Nephron (organoid): ENCODE results near the gene GUCY1A1.

Experiments
- H3K27ac Mint-ChIP-seq, 3 experiments: 2 replicates each; pipeline ENCODE4 v1.8.0; 2020; ENCODE audit warnings: mixed read lengths in 3 of 3, mild to moderate bottlenecking in 2 of 3, moderate library complexity in 1 of 3
- H3K27me3 Mint-ChIP-seq: 2 replicates; pipeline ENCODE4 v1.8.0; 2021; ENCODE audit warnings: low read depth, mild to moderate bottlenecking, moderate library complexity, mixed read lengths
- H3K36me3 Mint-ChIP-seq: 2 replicates; pipeline ENCODE4 v1.8.0; 2020; ENCODE audit warnings: low read depth, mixed read lengths
- H3K4me1 Mint-ChIP-seq: 2 replicates; pipeline ENCODE4 v1.8.0; 2020; ENCODE audit warnings: mixed read lengths
- H3K4me3 Mint-ChIP-seq, 3 experiments: 2 replicates each; pipeline ENCODE4 v1.8.0; 2020; ENCODE audit warnings: mild to moderate bottlenecking in 3 of 3, mixed read lengths in 3 of 3, moderate library complexity in 2 of 3
- H3K9me3 Mint-ChIP-seq: 2 replicates; pipeline ENCODE4 v1.8.0; 2020; ENCODE audit warnings: mixed read lengths
- TF ChIP-seq, protein P1 (sequence below), 3 experiments: fragments of 200-600 bp; sonication (generic); IDR thresholded peaks; one replicate each; pipeline ENCODE4 v1.5.0; 2021; ENCODE audit warnings: antibody characterized with exemption in 3 of 3; ENCODE audit not compliant: unreplicated experiment in 3 of 3

The GUCY1A1 gene

DNA sequence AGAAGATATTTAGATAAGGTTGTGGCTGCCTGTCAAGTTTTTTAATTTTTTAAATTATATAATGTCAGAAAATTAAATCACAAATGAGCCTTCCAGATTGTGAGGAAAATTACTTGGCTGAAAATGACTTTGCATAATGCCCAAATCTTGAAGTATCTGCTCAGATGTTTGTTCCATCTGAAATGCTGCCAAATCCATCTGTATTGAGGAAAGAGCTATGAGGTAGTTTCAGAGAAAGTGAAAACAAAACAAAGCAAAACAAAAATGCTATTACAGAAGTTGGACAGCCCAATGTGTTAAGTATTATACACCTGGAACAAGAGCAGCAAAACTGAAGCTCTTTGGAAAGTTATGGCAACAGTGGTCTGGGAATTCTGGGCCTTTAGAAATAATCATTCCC, 68.8 kb downstream of the GUCY1A1 start:
- no peaks in the 10 kb centered on the region for H3K36me3 Mint-ChIP-seq
- TF ChIP-seq, protein P1, sequence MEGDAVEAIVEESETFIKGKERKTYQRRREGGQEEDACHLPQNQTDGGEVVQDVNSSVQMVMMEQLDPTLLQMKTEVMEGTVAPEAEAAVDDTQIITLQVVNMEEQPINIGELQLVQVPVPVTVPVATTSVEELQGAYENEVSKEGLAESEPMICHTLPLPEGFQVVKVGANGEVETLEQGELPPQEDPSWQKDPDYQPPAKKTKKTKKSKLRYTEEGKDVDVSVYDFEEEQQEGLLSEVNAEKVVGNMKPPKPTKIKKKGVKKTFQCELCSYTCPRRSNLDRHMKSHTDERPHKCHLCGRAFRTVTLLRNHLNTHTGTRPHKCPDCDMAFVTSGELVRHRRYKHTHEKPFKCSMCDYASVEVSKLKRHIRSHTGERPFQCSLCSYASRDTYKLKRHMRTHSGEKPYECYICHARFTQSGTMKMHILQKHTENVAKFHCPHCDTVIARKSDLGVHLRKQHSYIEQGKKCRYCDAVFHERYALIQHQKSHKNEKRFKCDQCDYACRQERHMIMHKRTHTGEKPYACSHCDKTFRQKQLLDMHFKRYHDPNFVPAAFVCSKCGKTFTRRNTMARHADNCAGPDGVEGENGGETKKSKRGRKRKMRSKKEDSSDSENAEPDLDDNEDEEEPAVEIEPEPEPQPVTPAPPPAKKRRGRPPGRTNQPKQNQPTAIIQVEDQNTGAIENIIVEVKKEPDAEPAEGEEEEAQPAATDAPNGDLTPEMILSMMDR (IDR thresholded peaks at IDR 0.05; ENCODE audit: unreplicated experiment in 3 of 3): no peak
- no peaks in the 10 kb centered on the region for H3K9me3 Mint-ChIP-seq
- peak overlapping the region in 1 of 3 experiments; percentile 31 for H3K27ac Mint-ChIP-seq
- no peak overlapping the region for H3K4me3 Mint-ChIP-seq
- no peaks in the 10 kb centered on the region for H3K27me3 Mint-ChIP-seq
- peaks cover 10% of the 10 kb centered on the region for H3K4me1 Mint-ChIP-seq

DNA sequence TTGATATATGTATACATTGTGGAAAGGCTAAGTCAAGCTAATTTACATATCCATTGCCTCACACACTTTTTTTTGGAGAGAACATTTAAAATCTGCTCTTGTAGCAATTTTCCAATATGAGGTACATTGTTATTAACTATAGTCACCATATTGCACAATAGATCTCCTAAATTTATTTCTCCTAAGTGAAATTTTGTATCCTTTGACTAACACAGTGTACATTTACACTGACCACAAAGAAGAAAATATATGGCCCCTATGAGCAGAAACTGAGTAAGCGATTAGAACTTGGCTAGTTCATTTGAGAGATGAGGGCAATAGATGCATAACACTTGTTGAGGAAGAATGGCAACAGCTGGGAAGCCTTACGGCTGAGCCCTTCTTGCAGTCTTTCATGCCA, 71.9 kb downstream of the GUCY1A1 start:
- TF ChIP-seq, protein P1 (IDR thresholded peaks at IDR 0.05; ENCODE audit: unreplicated experiment in 3 of 3): no peak
- H3K36me3 Mint-ChIP-seq: no peaks in the 10 kb centered on the region
- no peaks in the 10 kb centered on the region for H3K27me3 Mint-ChIP-seq
- no peak overlapping the region for H3K4me3 Mint-ChIP-seq
- H3K9me3 Mint-ChIP-seq: no peaks in the 10 kb centered on the region
- H3K4me1 Mint-ChIP-seq: peaks cover 10% of the 10 kb centered on the region
- H3K27ac Mint-ChIP-seq: no peak overlapping the region

DNA sequence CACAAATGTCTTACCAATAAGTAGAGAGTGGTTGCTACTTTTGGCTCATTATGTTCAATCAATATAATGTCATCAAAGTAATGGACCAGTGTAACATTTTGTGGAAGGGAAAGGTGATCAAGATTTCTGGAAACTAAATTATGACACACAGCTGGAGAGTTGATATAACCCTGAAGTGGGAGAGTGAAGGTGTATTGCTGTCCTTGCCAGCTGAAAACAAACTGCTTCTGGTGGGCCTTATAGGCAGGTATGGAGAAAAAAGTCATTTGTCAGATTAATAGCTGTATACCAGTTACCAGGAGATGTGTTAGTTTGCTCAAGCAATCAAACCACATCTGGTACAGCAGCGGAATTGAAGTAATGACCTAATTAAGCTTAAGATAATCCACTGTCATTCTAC, 74.9 kb downstream of the GUCY1A1 start:
- peaks cover 2% of the 10 kb centered on the region for H3K9me3 Mint-ChIP-seq
- no peaks in the 10 kb centered on the region for H3K27me3 Mint-ChIP-seq
- H3K4me1 Mint-ChIP-seq: no peaks in the 10 kb centered on the region
- H3K4me3 Mint-ChIP-seq: no peak overlapping the region
- TF ChIP-seq, protein P1 (IDR thresholded peaks at IDR 0.05; ENCODE audit: unreplicated experiment in 3 of 3): no peak
- H3K36me3 Mint-ChIP-seq: no peaks in the 10 kb centered on the region
- no peak overlapping the region for H3K27ac Mint-ChIP-seq

DNA sequence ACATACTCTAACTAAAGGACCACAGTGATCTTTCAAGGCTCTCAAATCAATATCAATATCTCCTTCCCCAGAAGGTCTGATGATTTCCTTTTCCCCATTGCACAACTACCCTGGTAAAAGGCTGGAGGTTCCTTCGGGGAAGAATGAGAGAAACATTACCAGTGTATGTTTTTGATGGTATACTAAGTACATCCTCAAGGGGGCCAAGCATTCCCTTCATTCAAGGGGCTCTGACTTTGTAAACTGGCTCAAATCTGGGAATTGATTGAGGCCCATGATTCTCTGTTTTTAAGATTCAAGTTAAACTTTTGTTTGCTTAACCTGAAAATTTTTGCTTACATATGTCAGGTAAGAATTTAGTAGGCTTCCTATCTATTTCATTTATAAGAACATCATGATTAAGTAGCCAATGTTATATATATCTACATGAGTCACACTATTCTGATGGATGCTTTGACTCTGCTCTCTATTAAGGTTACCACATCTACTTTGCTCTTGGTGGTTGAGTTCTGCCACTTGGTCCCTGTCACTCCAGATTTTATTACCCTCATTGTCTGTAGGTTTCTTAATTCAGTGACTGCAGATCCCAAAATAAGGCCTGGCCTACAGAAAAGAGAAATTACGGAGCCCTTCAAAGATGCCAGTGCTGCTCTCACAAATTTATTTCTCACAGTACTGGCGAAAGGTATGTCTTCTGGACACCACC, 75.8 kb downstream of the GUCY1A1 start:
- Mint-ChIP-seq H3K27me3 (no peaks in the 10 kb centered on the region), H3K36me3 (no peaks in the 10 kb centered on the region), H3K9me3 (peaks cover 2% of the 10 kb centered on the region), H3K27ac (no peak overlapping the region), H3K4me3 (no peak overlapping the region), H3K4me1 (no peaks in the 10 kb centered on the region)
- TF ChIP-seq, protein P1 (IDR thresholded peaks at IDR 0.05; ENCODE audit: unreplicated experiment in 3 of 3): no peak

- TF ChIP-seq, protein P1 (IDR thresholded peaks at IDR 0.05; ENCODE audit: unreplicated experiment in 3 of 3): no peak
- peaks cover 2% of the 10 kb centered on the region for H3K9me3 Mint-ChIP-seq
- no peaks in the 10 kb centered on the region for H3K27me3 Mint-ChIP-seq
- peak overlapping the region; percentile 45 to 82 (median 80) for H3K27ac Mint-ChIP-seq
- H3K4me1 Mint-ChIP-seq: no peaks in the 10 kb centered on the region
- H3K36me3 Mint-ChIP-seq: no peaks in the 10 kb centered on the region
- H3K4me3 Mint-ChIP-seq: no peak overlapping the region
Measured at GRCh38 chr4:155745984-155746383, 79.3 kb downstream of the GUCY1A1 start.

DNA sequence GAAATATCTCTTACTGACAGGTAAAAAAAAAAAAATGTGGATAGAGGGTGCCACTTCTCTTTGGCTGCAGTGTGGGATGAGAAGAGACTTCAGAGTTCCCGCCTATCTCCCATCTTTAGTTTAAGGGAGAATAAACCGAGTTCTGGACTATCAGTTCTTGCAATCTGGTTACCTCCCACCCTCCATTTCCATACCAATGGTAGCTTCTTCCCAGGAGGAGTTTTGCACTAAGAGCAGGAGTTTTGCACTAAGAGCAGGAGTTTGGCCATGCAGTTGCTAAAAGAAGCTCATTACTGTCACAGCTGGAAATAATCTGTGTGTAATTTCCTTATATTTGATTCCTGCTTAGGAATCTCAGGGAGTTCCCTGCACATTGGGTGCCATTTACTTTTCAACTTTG, 81.4 kb downstream of the GUCY1A1 start:
- no peaks in the 10 kb centered on the region for H3K27me3 Mint-ChIP-seq
- no peaks in the 10 kb centered on the region for H3K4me1 Mint-ChIP-seq
- H3K4me3 Mint-ChIP-seq: no peak overlapping the region
- H3K36me3 Mint-ChIP-seq: no peaks in the 10 kb centered on the region
- H3K9me3 Mint-ChIP-seq: peaks cover 2% of the 10 kb centered on the region
- H3K27ac Mint-ChIP-seq: no peak overlapping the region
- TF ChIP-seq, protein P1 (IDR thresholded peaks at IDR 0.05; ENCODE audit: unreplicated experiment in 3 of 3): no peak
